WTC11 (cell line): Measurements from ENCODE around the gene F5. TPM values are rescaled to one million over a fixed set of nuclear protein-coding genes. Genes with fewer than 3 reads are reported as not detected.

Experiments
- ATAC-seq: fragments of 200-7000 bp; cut with Tn5 transposase; 2 replicates; pipeline ENCODE4 v1.10.0; 2021; ENCODE audit warnings: mild to moderate bottlenecking, moderate library complexity
- CTCF ChIA-PET: fragments of 300-600 bp; sonication (Branson Sonifier 250); formaldehyde crosslinking; loops from one replicate; lab custom pipeline; 2021; ENCODE audit warnings: antibody characterized with exemption; lab: Charles Lee
- POLR2A ChIA-PET: fragments of 350-600 bp; sonication (Branson Sonifier 250); formaldehyde crosslinking; loops from one replicate; lab custom pipeline; 2021; ENCODE audit warnings: antibody characterized with exemption; lab: Charles Lee
- DNase-seq: peaks from one replicate; pipeline ENCODE4 v3.0.0; 2021; ENCODE audit warnings: low spot score
- H3K27ac Mint-ChIP-seq: 2 replicates; pipeline ENCODE4 v1.8.0; 2021; ENCODE audit warnings: mixed read lengths
- H3K27me3 Mint-ChIP-seq: 2 replicates; pipeline ENCODE4 v1.8.0; 2021; ENCODE audit warnings: low read depth, mild to moderate bottlenecking, moderate library complexity, mixed read lengths
- H3K36me3 Mint-ChIP-seq: 2 replicates; pipeline ENCODE4 v1.8.0; 2021; ENCODE audit warnings: mixed read lengths
- H3K4me1 Mint-ChIP-seq: 2 replicates; pipeline ENCODE4 v1.8.0; 2022; ENCODE audit warnings: mixed read lengths
- H3K4me3 Mint-ChIP-seq: 2 replicates; pipeline ENCODE4 v1.8.0; 2021; ENCODE audit warnings: mild to moderate bottlenecking, moderate library complexity, mixed read lengths
- H3K9me3 Mint-ChIP-seq: 2 replicates; pipeline ENCODE4 v1.8.0; 2021; ENCODE audit warnings: mixed read lengths
- AFF4 ChIP-seq: sonication (generic); formaldehyde crosslinking; IDR thresholded peaks from 2 replicates; pipeline ENCODE4 v1.8.1; 2023; ENCODE audit warnings: mild to moderate bottlenecking, missing genetic modification reagents, borderline replicate concordance
- ATF2 ChIP-seq: sonication (generic); formaldehyde crosslinking; IDR thresholded peaks from 2 replicates; pipeline ENCODE4 v1.8.1; 2022; ENCODE audit warnings: low read depth, missing genetic modification reagents, borderline replicate concordance
- ATF3 ChIP-seq: sonication (generic); formaldehyde crosslinking; conservative IDR thresholded peaks from 2 replicates; pipeline ENCODE4 v1.8.1; 2022; ENCODE audit warnings: mild to moderate bottlenecking, missing genetic modification reagents
- ATF6 ChIP-seq: sonication (generic); formaldehyde crosslinking; IDR thresholded peaks from 2 replicates; pipeline ENCODE4 v1.8.1; 2023; ENCODE audit warnings: mild to moderate bottlenecking, missing genetic modification reagents
- GABPB1 ChIP-seq: sonication (generic); formaldehyde crosslinking; IDR thresholded peaks from 2 replicates; pipeline ENCODE4 v1.8.1; 2023; ENCODE audit warnings: mild to moderate bottlenecking, missing genetic modification reagents
- KAT7 ChIP-seq: sonication (generic); formaldehyde crosslinking; IDR thresholded peaks from 2 replicates; pipeline ENCODE4 v1.8.1; 2023; ENCODE audit warnings: missing genetic modification reagents, mild to moderate bottlenecking, borderline replicate concordance
- MLX ChIP-seq: sonication (generic); formaldehyde crosslinking; IDR thresholded peaks from 2 replicates; pipeline ENCODE4 v1.8.1; 2023; ENCODE audit warnings: mild to moderate bottlenecking, missing genetic modification reagents, moderate library complexity
- MXD4 ChIP-seq: fragments of 250-450 bp; sonication (Bioruptor Pico); IDR thresholded peaks from 2 replicates; pipeline ENCODE4 v1.8.0; 2021; ENCODE audit warnings: mild to moderate bottlenecking, moderate library complexity, borderline replicate concordance
- ZMAT4 ChIP-seq: fragments of 250-450 bp; sonication (Bioruptor Pico); IDR thresholded peaks from 2 replicates; pipeline ENCODE4 v1.9.0; 2021; ENCODE audit warnings: mild to moderate bottlenecking
- ZNF317 ChIP-seq: sonication (generic); formaldehyde crosslinking; IDR thresholded peaks from 2 replicates; pipeline ENCODE4 v1.8.1; 2023; ENCODE audit warnings: low read depth, mild to moderate bottlenecking, moderate library complexity, missing genetic modification reagents, borderline replicate concordance
- ZNF416 ChIP-seq: fragments of 250-450 bp; sonication (Bioruptor Pico); IDR thresholded peaks from 2 replicates; pipeline ENCODE4 v1.9.0; 2021; ENCODE audit warnings: mild to moderate bottlenecking, inconsistent platforms
- ZNF423 ChIP-seq: fragments of 250-450 bp; sonication (Bioruptor Pico); IDR thresholded peaks from 2 replicates; pipeline ENCODE4 v2.1.2; 2022; ENCODE audit warnings: mild to moderate bottlenecking, moderate library complexity
- ZNF425 ChIP-seq: fragments of 250-450 bp; sonication (Bioruptor Pico); conservative IDR thresholded peaks from 2 replicates; pipeline ENCODE4 v1.9.0; 2021; ENCODE audit warnings: mild to moderate bottlenecking
- total RNA-seq: library from RNA; stranded (reverse); gene quantifications from 3 replicates; pipeline ENCODE4 v1.2.3, GENCODE V29; 2021

F5 gene
- total RNA-seq, 1 experiment from 2014 or later: 0.20 TPM

- TF ChIP-seq ZNF416 (CRISPR knock-in tag): no peak
- TF ChIP-seq, all 79 proteins: peak for 0
- Mint-ChIP-seq H3K4me3 (no peak overlapping the region), H3K9me3 (no peaks in the 10 kb centered on the region), H3K4me1 (no peaks in the 10 kb centered on the region), H3K27me3 (peaks cover 7% of the 10 kb centered on the region), H3K36me3 (no peaks in the 10 kb centered on the region), H3K27ac (no peak overlapping the region)
- DNase-seq: no peak
- ChIA-PET CTCF (no interaction called here), POLR2A (no interaction called here)
- no peak for ATAC-seq
Observed at GRCh38 chr1:169604781-169605560, 18.7 kb upstream of the F5 start.

- no peaks in the 10 kb centered on the region for H3K4me1 Mint-ChIP-seq
- TF ChIP-seq MXD4 (CRISPR knock-in tag): no peak
- no peak for TF ChIP-seq AFF4 (CRISPR knock-in tag)
- no peak for TF ChIP-seq ZNF317 (CRISPR knock-in tag)
- TF ChIP-seq ZMAT4: no peak
- TF ChIP-seq GABPB1 (CRISPR knock-in tag): no peak
- no peak for TF ChIP-seq ATF2 (CRISPR knock-in tag)
- TF ChIP-seq ATF6 (CRISPR knock-in tag): no peak
- no peak for TF ChIP-seq ZNF425
- TF ChIP-seq ZNF423 (CRISPR knock-in tag): no peak
- TF ChIP-seq ATF3 (CRISPR knock-in tag): no peak
- no peak for TF ChIP-seq KAT7
- no peak for TF ChIP-seq MLX (CRISPR knock-in tag)
- no peaks in the 10 kb centered on the region for H3K9me3 Mint-ChIP-seq
- DNase-seq: no peak
- ChIA-PET POLR2A (no interaction called here), CTCF (interaction anchor here (0.8 to 2.7 kb wide), 3 partner anchors 15 to 111 kb away, joined by 3 to 26 read pairs (median 7); partner anchors contain the start of gene F5)
- ATAC-seq: no peak
- no peak overlapping the region for H3K27ac Mint-ChIP-seq
- H3K4me3 Mint-ChIP-seq: no peak overlapping the region
- peaks cover 7% of the 10 kb centered on the region for H3K27me3 Mint-ChIP-seq
- no peaks in the 10 kb centered on the region for H3K36me3 Mint-ChIP-seq
Observed at GRCh38 chr1:169601096-169601881, 15.0 kb upstream of the F5 start.
